ENCODE measurements around the gene CDH4.

The CDH4 gene

GRCh38 chr20:61649105-61649859 lies 397.2 kb downstream of the CDH4 start:
- TF ChIP-seq CTCF (IDR thresholded peaks at IDR 0.05; ENCODE audit: insufficient read depth, low read length) (no peak), REST (IDR thresholded peaks at IDR 0.05; ENCODE audit: insufficient replicate concordance, low read depth) (no peak), GABPA (IDR thresholded peaks at IDR 0.05; ENCODE audit: low read depth) (no peak), POLR2AphosphoS5 (IDR thresholded peaks at IDR 0.05; ENCODE audit: low read depth) (no peak), SPI1 (IDR thresholded peaks at IDR 0.05; ENCODE audit: borderline replicate concordance, low read depth) (no peak)
- Histone ChIP-seq H3K27me3 (ENCODE audit: insufficient read depth, poor library complexity, severe bottlenecking) (no peaks in the 10 kb centered on the region), H3K27ac (replicated peaks) (no peak overlapping the region)

DNA sequence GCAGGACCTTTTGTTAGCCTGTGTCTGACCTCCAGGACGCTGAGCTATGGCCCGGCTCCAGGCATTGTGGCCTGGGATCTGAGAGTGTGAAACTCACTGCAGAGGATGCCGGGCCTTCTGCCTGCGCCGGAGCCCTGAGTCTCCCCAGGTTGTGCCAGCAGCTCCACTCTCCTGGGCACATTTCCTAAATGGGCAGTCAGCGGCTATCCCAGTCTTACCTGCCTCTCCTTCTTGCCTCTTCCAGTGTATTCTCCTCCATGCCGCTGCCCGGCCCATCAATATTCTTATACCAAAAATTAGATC lies 397.8 kb downstream of the CDH4 start:
- DNase-seq (ENCODE audit: low read depth in 1 of 2, low spot score in 1 of 2), result no peak
- H3K27ac ChIP-seq (replicated peaks), result no peak overlapping the region
- TF ChIP-seq SPI1 (IDR thresholded peaks at IDR 0.05; ENCODE audit: borderline replicate concordance, low read depth), result no peak
- no peak for TF ChIP-seq GABPA (IDR thresholded peaks at IDR 0.05; ENCODE audit: low read depth)
- H3K4me3 ChIP-seq (replicated peaks; ENCODE audit: insufficient read depth, low read length), result no peak overlapping the region
- no peaks in the 10 kb centered on the region for H3K27me3 ChIP-seq (ENCODE audit: insufficient read depth, poor library complexity, severe bottlenecking)

More at GRCh38 chr20:61649105-61649859, 397.2 kb downstream of the CDH4 start:
- no peak for DNase-seq (ENCODE audit: low read depth in 1 of 2, low spot score in 1 of 2)
- no peak overlapping the region for H3K4me3 ChIP-seq (replicated peaks; ENCODE audit: insufficient read depth, low read length)

- Histone ChIP-seq H3K27me3 (ENCODE audit: insufficient read depth, poor library complexity, severe bottlenecking) (no peaks in the 10 kb centered on the region), H3K27ac (replicated peaks) (no peak overlapping the region), H3K4me3 (replicated peaks; ENCODE audit: insufficient read depth, low read length) (no peak overlapping the region)
- DNase-seq (ENCODE audit: low read depth in 1 of 2, low spot score in 1 of 2), result no peak
- no peak for TF ChIP-seq SPI1 (IDR thresholded peaks at IDR 0.05; ENCODE audit: borderline replicate concordance, low read depth)
- TF ChIP-seq POLR2AphosphoS5 (IDR thresholded peaks at IDR 0.05; ENCODE audit: low read depth), result no peak
- TF ChIP-seq CTCF (IDR thresholded peaks at IDR 0.05; ENCODE audit: insufficient read depth, low read length), result no peak
- no peak for TF ChIP-seq GABPA (IDR thresholded peaks at IDR 0.05; ENCODE audit: low read depth)
- no peak for TF ChIP-seq REST (IDR thresholded peaks at IDR 0.05; ENCODE audit: insufficient replicate concordance, low read depth)
Measured at GRCh38 chr20:61650912-61651733, 399.1 kb downstream of the CDH4 start.

GRCh38 chr20:61652146-61652545 lies 400.1 kb downstream of the CDH4 start:
- no peak for DNase-seq (ENCODE audit: low read depth in 1 of 2, low spot score in 1 of 2)
- no peak overlapping the region for H3K4me3 ChIP-seq (replicated peaks; ENCODE audit: insufficient read depth, low read length)
- H3K27me3 ChIP-seq (ENCODE audit: insufficient read depth, poor library complexity, severe bottlenecking), result no peaks in the 10 kb centered on the region
- TF ChIP-seq CTCF (IDR thresholded peaks at IDR 0.05; ENCODE audit: insufficient read depth, low read length), result no peak
- TF ChIP-seq POLR2AphosphoS5 (IDR thresholded peaks at IDR 0.05; ENCODE audit: low read depth), result no peak
- no peak for TF ChIP-seq GABPA (IDR thresholded peaks at IDR 0.05; ENCODE audit: low read depth)
- no peak for TF ChIP-seq REST (IDR thresholded peaks at IDR 0.05; ENCODE audit: insufficient replicate concordance, low read depth)
- no peak for TF ChIP-seq SPI1 (IDR thresholded peaks at IDR 0.05; ENCODE audit: borderline replicate concordance, low read depth)
- no peak overlapping the region for H3K27ac ChIP-seq (replicated peaks)
